WERI-Rb-1 (cell line): ENCODE results near the gene CSNK2B.
A peak's percentile ranks its signal among the peaks of the same experiment; 100 is the strongest.

Experiments
- DNase-seq: peaks from one replicate; pipeline ENCODE4 v3.0.0-alpha.2; 2020
- H3K27ac ChIP-seq: fragments of 250-450 bp; sonication (Bioruptor Pico); 2 replicates; pipeline ENCODE4 v1.5.1; 2020; ENCODE audit warnings: mild to moderate bottlenecking, moderate library complexity
- H3K27me3 ChIP-seq: fragments of 250-450 bp; sonication (Bioruptor Pico); 2 replicates; pipeline ENCODE4 v1.5.1; 2021; ENCODE audit warnings: mild to moderate bottlenecking, low read depth, moderate library complexity; ENCODE audit not compliant: insufficient read depth, severe bottlenecking
- H3K36me3 ChIP-seq: fragments of 250-450 bp; sonication (Bioruptor Pico); 2 replicates; pipeline ENCODE4 v1.5.1; 2020; ENCODE audit warnings: mild to moderate bottlenecking, moderate library complexity
- H3K4me3 ChIP-seq: 2 replicates; pipeline ENCODE4 v1.5.1; 2011; ENCODE audit warnings: low read depth, mild to moderate bottlenecking, control low read depth, low read length
- H3K9me3 ChIP-seq: fragments of 250-450 bp; sonication (Bioruptor Pico); 2 replicates; pipeline ENCODE4 v1.5.1; 2021; ENCODE audit warnings: mild to moderate bottlenecking, moderate library complexity; ENCODE audit not compliant: severe bottlenecking
- TF ChIP-seq, protein P1 (sequence below): IDR thresholded peaks from 2 replicates; pipeline ENCODE4 v1.5.1; 2011; ENCODE audit warnings: low read depth, mild to moderate bottlenecking, control low read depth, inconsistent platforms, low read length

Gene CSNK2B

DNA sequence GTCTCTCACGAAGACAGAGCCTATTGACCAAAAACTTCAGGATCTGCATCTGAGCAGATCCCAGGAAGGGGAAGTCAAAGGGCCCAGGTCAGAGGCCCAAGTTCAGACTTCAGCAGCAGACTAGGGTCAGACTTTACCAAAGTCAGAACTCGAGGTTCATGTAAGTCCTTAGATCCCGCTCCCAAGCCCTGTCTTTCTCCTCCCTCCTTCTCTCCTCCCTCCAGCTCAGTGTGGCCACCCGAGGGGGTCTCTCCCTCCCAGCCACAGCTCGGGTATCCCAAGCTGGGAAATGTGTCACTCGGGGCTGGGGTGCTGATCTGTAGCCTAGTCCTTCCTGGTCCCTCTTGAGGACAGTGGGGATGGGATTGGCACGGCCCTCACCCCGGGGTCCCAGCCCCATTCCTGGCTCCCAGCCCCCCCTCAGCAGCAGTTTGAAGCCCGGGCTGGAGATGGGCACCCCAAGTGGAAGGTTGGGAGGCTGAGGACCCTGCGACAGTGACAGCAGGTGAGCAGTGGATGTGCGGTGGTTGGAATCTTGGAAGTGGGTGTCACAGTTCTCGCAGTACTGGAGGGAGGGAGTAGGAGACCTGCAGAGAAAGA is 3.7 kb upstream of the CSNK2B start:
- TF ChIP-seq, protein P1, sequence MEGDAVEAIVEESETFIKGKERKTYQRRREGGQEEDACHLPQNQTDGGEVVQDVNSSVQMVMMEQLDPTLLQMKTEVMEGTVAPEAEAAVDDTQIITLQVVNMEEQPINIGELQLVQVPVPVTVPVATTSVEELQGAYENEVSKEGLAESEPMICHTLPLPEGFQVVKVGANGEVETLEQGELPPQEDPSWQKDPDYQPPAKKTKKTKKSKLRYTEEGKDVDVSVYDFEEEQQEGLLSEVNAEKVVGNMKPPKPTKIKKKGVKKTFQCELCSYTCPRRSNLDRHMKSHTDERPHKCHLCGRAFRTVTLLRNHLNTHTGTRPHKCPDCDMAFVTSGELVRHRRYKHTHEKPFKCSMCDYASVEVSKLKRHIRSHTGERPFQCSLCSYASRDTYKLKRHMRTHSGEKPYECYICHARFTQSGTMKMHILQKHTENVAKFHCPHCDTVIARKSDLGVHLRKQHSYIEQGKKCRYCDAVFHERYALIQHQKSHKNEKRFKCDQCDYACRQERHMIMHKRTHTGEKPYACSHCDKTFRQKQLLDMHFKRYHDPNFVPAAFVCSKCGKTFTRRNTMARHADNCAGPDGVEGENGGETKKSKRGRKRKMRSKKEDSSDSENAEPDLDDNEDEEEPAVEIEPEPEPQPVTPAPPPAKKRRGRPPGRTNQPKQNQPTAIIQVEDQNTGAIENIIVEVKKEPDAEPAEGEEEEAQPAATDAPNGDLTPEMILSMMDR = no peak
- H3K27me3 ChIP-seq = no peaks in the 10 kb centered on the region
- DNase-seq = no peak
- no peak overlapping the region for H3K4me3 ChIP-seq
- H3K9me3 ChIP-seq = no peaks in the 10 kb centered on the region
- no peak overlapping the region; the same call in 1 of the 2 replicates for H3K27ac ChIP-seq
- H3K36me3 ChIP-seq = peaks cover 65% of the 10 kb centered on the region

DNA sequence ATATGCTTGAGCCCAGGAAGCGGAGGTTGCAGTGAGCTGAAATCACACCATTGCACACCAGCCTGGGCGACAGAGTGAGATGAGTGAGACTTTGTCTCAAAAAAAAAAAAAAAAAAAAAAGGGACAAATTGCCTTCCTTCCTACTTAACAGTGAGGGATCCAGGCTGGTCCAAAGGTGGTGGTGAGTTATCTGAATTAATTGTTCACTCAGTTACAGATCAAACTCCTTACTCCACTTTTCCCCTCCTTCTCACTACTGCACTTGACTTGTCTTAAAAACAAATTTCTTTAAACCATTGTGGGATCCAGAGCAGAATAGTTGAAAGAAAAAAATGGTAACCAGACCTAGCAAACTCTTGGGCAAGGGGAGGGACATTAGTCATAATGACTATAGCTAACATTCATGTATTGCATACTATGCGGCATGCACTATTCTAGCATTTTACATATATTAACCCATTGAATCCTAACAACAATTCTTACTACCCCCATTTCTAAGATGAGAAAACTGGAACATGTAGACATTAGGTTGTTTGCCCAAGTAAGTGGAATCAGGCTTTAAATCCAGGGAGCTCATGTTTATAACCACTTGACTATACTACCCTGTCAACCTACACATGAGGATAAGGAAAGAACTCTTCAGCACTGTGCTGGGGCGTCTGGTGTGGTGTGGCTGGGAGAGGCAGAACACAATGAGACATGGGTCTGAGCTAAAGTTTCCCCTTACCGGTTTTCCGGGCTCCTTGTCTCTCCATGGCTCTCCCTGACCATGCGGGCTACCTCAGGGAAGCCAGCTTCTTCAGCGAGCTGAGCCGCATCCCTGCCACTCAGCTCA is 2.5 kb upstream of the CSNK2B start:
- TF ChIP-seq, protein P1 = no peak
- peaks cover 67% of the 10 kb centered on the region for H3K36me3 ChIP-seq
- peak overlapping the region; percentile 79; the same call in 1 of the 2 replicates for H3K4me3 ChIP-seq
- H3K27me3 ChIP-seq = no peaks in the 10 kb centered on the region
- peak overlapping the region; percentile 99 for H3K27ac ChIP-seq
- DNase-seq = no peak
- H3K9me3 ChIP-seq = no peaks in the 10 kb centered on the region

DNA sequence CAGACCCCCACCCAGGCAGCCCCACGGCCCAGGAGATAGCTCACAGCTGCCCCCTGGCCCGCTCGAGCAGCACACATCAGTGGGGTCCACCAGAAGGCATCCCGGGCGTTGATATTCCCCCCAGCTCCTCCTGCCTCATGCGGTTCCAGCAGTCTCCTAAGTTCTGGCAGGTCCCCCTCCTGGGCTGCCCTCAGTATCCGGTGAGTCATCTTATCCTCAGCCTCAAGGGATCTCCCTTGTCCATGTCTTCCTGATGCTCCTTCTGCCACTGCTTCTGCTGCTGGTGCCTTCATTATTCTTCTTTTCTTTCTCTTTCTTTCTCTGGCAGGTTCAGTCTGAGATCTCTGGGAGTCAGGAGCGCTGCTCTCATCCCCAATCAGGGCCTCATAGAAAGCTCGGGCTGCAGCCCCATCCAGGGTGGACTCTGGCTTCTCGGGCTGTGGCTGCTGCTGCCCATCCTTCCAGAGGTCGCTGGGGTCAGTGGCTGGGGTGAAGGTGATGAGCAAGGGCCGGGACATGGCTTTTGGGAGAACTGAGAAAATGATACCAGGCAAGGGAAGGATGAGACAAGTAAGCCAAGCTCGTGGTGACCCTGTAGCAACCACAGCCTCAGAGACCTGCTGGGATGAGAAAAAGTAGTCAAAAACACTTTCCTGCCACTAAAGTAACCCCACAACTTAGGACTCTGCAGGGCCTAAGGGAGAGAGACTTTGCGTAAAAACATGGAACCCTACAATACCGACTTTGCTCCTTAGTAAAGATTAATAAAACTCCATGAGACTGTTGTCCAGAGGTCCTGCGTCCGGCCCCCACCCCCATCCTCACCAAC is 1.7 kb upstream of the CSNK2B start:
- no peak for DNase-seq
- H3K36me3 ChIP-seq = peaks cover 70% of the 10 kb centered on the region

DNA sequence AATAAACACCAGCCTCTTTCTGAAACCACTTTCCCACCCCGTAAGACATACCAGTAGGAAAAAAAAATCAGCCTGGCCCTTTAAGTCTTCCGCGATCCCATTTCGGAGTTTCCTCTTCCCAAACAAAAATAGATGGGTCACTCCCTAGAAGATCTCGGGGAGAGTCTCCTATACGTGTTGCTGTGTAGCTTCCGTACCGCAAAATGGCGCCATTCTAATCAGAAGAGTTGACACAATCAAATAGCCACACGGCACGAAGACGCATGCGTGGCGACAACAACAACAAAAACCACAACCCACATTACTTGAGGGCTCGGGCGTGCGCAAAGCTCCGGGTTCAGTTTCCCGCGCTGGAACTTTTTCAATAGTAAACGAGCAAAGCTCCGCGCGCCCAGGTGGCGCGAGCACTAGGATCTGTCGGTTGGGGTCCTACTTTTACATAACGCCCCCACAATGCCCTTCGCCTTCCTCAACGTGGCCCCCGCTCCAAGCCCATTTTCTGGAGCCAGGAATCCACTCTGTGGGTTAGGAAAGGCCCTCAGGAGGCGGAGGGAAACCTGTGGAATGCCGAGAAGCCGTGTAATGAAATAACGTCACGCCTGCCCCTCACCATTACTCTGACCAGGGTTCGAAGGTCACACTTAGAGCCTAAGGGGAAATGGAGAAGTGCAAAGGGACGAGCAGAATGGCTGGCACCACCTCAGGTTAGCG is 935 bp upstream of the CSNK2B start, which contains the start of gene GPANK1:
GPANK1 (minus strand) TSS at position 208 of the 711 bp plus-strand sequence. CDS start 519 bp downstream, outside the sequence.
- TF ChIP-seq, protein P1 = no peak
- peak within 1 kb of the TSS; percentile 99 for H3K27ac ChIP-seq
- peak; percentile 96 for DNase-seq
- H3K36me3 ChIP-seq = peaks cover 70% of the 10 kb centered on the region
- no peaks in the 10 kb centered on the region for H3K9me3 ChIP-seq
- H3K27me3 ChIP-seq = no peaks in the 10 kb centered on the region
- H3K4me3 ChIP-seq = peak within 1 kb of the TSS; percentile 79

More for the DNA sequence above, 1.7 kb upstream of the CSNK2B start:
- TF ChIP-seq, protein P1 = no peak
- Histone ChIP-seq H3K4me3 (peak overlapping the region; percentile 79), H3K27me3 (no peaks in the 10 kb centered on the region), H3K27ac (peak overlapping the region; percentile 99), H3K9me3 (no peaks in the 10 kb centered on the region)

DNA sequence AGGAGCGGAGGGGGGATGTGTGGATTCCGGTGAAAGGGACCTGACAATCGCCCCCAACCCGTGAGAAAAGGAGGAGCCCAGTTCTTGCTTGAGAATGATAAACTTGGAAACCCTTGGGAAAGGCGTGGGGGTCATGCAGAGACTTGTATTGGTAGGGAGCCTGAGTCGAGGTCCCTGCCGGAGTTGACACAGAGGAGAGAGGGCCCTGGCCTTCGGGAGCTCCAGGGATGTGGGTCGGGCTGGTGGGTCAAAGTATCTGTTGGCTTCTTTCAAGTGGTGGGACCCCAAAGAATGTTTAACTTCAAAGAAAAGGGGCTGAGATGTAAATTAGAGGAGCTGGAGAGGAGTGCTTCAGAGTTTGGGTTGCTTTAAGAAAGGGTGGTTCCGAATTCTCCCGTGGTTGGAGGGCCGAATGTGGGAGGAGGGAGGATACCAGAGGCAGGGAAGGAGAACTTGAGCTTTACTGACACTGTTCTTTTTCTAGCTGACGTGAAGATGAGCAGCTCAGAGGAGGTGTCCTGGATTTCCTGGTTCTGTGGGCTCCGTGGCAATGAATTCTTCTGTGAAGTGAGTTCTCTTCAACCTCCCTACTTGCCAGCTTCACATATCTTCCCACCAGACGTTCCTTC is 571 bp downstream of the CSNK2B start:
- Histone ChIP-seq H3K27me3 (no peaks in the 10 kb centered on the region), H3K9me3 (no peaks in the 10 kb centered on the region), H3K36me3 (peaks cover 80% of the 10 kb centered on the region), H3K4me3 (peak overlapping the region; percentile 79), H3K27ac (peak overlapping the region; percentile 99)
- DNase-seq = no peak
- TF ChIP-seq, protein P1 = no peak
